Neural crest cell (in vitro differentiated cells): ENCODE measurements around the gene ACKR1. TPM values are rescaled to one million over a fixed set of nuclear protein-coding genes. Genes with fewer than 3 reads are reported as not detected.

ENCODE experiments used
- DNase-seq: peaks from one replicate; pipeline ENCODE4 v3.0.0; 2021; ENCODE audit warnings: low read depth, mixed read lengths, low spot score
- H3K27ac Mint-ChIP-seq: one replicate; pipeline ENCODE4 v1.8.0; 2021; ENCODE audit warnings: mild to moderate bottlenecking, mixed read lengths; ENCODE audit not compliant: unreplicated experiment
- H3K27me3 Mint-ChIP-seq: 2 replicates; pipeline ENCODE4 v1.8.0; 2021; ENCODE audit warnings: low read depth, mild to moderate bottlenecking, mixed read lengths
- H3K36me3 Mint-ChIP-seq: 2 replicates; pipeline ENCODE4 v1.8.0; 2021; ENCODE audit warnings: low read depth, mild to moderate bottlenecking, mixed read lengths
- H3K4me1 Mint-ChIP-seq: 2 replicates; pipeline ENCODE4 v1.8.0; 2021; ENCODE audit warnings: mixed read lengths
- H3K4me3 Mint-ChIP-seq: one replicate; pipeline ENCODE4 v1.8.0; 2021; ENCODE audit warnings: mild to moderate bottlenecking, mixed read lengths
- H3K9me3 Mint-ChIP-seq: 2 replicates; pipeline ENCODE4 v1.8.0; 2021; ENCODE audit warnings: mixed read lengths
- CTCF ChIP-seq: fragments of 200-600 bp; sonication (generic); conservative IDR thresholded peaks from 2 replicates; pipeline ENCODE4 v1.5.0; 2021; ENCODE audit warnings: antibody characterized with exemption, mild to moderate bottlenecking
- total RNA-seq: library from RNA; stranded (reverse); gene quantifications from 2 replicates; pipeline ENCODE4 v1.2.1, GENCODE V29; 2021

The ACKR1 gene
- total RNA-seq, 1 donor from 2014 or later, result 0.98 TPM

GRCh38 chr1:159228554-159228953 is 23.9 kb downstream of the ACKR1 start:
- TF ChIP-seq CTCF, result no peak
- H3K4me3 Mint-ChIP-seq, result no peak overlapping the region
- H3K36me3 Mint-ChIP-seq, result no peaks in the 10 kb centered on the region
- no peaks in the 10 kb centered on the region for H3K9me3 Mint-ChIP-seq
- H3K27ac Mint-ChIP-seq, result no peak overlapping the region
- no peak for DNase-seq
- peaks cover 37% of the 10 kb centered on the region for H3K27me3 Mint-ChIP-seq
- no peaks in the 10 kb centered on the region for H3K4me1 Mint-ChIP-seq

- Mint-ChIP-seq H3K4me1 (no peaks in the 10 kb centered on the region), H3K27ac (no peak overlapping the region), H3K36me3 (no peaks in the 10 kb centered on the region), H3K4me3 (no peak overlapping the region), H3K9me3 (no peaks in the 10 kb centered on the region), H3K27me3 (peaks cover 34% of the 10 kb centered on the region)
- no peak for DNase-seq
- no peak for TF ChIP-seq CTCF
Observed at GRCh38 chr1:159229260-159229885, 24.7 kb downstream of the ACKR1 start.

GRCh38 chr1:159229896-159230295 is 25.2 kb downstream of the ACKR1 start:
- Mint-ChIP-seq H3K27me3 (peaks cover 30% of the 10 kb centered on the region), H3K36me3 (no peaks in the 10 kb centered on the region), H3K9me3 (no peaks in the 10 kb centered on the region), H3K4me3 (no peak overlapping the region), H3K4me1 (no peaks in the 10 kb centered on the region), H3K27ac (no peak overlapping the region)
- TF ChIP-seq CTCF, result no peak
- DNase-seq, result no peak

- H3K9me3 Mint-ChIP-seq, result peaks cover 5% of the 10 kb centered on the region
- TF ChIP-seq CTCF, result no peak
Observed at GRCh38 chr1:159239551-159240220, 35.0 kb downstream of the ACKR1 start.

GRCh38 chr1:159247266-159247665 is 42.6 kb downstream of the ACKR1 start:
- Mint-ChIP-seq H3K9me3 (peaks cover 7% of the 10 kb centered on the region), H3K27ac (peak overlapping the region; percentile 43), H3K4me3 (no peak overlapping the region), H3K4me1 (no peaks in the 10 kb centered on the region), H3K27me3 (peaks cover 2% of the 10 kb centered on the region), H3K36me3 (no peaks in the 10 kb centered on the region)
- no peak for DNase-seq
- TF ChIP-seq CTCF, result no peak

More at GRCh38 chr1:159239551-159240220, 35.0 kb downstream of the ACKR1 start:
- no peak for DNase-seq
- no peak overlapping the region for H3K27ac Mint-ChIP-seq
- no peak overlapping the region for H3K4me3 Mint-ChIP-seq
- H3K27me3 Mint-ChIP-seq, result peaks cover 9% of the 10 kb centered on the region
- H3K4me1 Mint-ChIP-seq, result no peaks in the 10 kb centered on the region
- no peaks in the 10 kb centered on the region for H3K36me3 Mint-ChIP-seq
